ENCODE data around the gene LRRC15. TPM values are rescaled to one million over a fixed set of nuclear protein-coding genes. Genes with fewer than 3 reads are reported as not detected.
A peak's percentile ranks its signal among the peaks of the same experiment; 100 is the strongest.

Gene LRRC15
- total RNA-seq, 4 donors from 2014 or later: 0.13 to 0.66 (median 0.34) TPM; not detected in 1

DNA sequence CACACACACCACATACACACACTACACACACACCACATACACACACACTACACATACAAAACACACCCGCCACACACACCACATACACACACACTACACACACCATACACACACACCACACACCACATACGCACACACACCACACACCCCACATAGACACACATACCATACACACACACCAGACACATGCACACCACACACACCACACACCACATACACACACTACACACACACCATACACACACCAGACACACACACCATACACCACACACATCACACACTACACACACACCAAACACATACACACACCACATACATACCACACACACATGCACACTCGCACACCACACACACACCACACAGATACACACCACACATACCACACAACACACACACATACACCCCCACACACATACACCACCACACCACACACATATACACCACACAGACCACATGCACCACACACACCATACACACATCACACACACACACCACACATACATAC is 44.7 kb downstream of the LRRC15 start:
- no peak overlapping the region for H3K4me3 ChIP-seq
- no peak for TF ChIP-seq EP300 (IDR thresholded peaks at IDR 0.05)
- TF ChIP-seq, protein P1, sequence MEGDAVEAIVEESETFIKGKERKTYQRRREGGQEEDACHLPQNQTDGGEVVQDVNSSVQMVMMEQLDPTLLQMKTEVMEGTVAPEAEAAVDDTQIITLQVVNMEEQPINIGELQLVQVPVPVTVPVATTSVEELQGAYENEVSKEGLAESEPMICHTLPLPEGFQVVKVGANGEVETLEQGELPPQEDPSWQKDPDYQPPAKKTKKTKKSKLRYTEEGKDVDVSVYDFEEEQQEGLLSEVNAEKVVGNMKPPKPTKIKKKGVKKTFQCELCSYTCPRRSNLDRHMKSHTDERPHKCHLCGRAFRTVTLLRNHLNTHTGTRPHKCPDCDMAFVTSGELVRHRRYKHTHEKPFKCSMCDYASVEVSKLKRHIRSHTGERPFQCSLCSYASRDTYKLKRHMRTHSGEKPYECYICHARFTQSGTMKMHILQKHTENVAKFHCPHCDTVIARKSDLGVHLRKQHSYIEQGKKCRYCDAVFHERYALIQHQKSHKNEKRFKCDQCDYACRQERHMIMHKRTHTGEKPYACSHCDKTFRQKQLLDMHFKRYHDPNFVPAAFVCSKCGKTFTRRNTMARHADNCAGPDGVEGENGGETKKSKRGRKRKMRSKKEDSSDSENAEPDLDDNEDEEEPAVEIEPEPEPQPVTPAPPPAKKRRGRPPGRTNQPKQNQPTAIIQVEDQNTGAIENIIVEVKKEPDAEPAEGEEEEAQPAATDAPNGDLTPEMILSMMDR (IDR thresholded peaks at IDR 0.05): no peak
- TF ChIP-seq POLR2A (IDR thresholded peaks at IDR 0.05; ENCODE audit: low read depth): no peak
- TF ChIP-seq POLR2AphosphoS5 (IDR thresholded peaks at IDR 0.05): no peak
- intact Hi-C loops (cut with DNase I): loop anchor here (5.0 kb wide), 1 partner anchor 458 kb away; no protein-coding TSS in a partner anchor
- H3K4me1 ChIP-seq: peaks cover 10 to 52% (median 36%) of the 10 kb centered on the region in 4 donors
- H3K36me3 ChIP-seq: no peaks in the 10 kb centered on the region
- no peaks in the 10 kb centered on the region for H3K9me3 ChIP-seq
- H3K27me3 ChIP-seq: no peaks in the 10 kb centered on the region
- H3K27ac ChIP-seq (replicated peaks in 1 of 4): peak overlapping the region in 1 of 4 donors; percentile 80
- 100% methylated on average over 3 of the region's 3 CpGs for WGBS
- no peak for DNase-seq (ENCODE audit: extremely low spot score)

GRCh38 chr3:194323785-194324735 is 45.5 kb downstream of the LRRC15 start:
- H3K9me3 ChIP-seq: peaks cover 0 to 5% (median 1%) of the 10 kb centered on the region in 4 donors
- H3K27me3 ChIP-seq: no peaks in the 10 kb centered on the region
- peak overlapping the region; percentile 40 to 56 (median 44) for H3K4me3 ChIP-seq
- TF ChIP-seq EP300 (IDR thresholded peaks at IDR 0.05) (peak; percentile 72), POLR2AphosphoS5 (IDR thresholded peaks at IDR 0.05) (peak; percentile 93 to 94), POLR2A (IDR thresholded peaks at IDR 0.05; ENCODE audit: low read depth) (no peak)
- TF ChIP-seq, protein P1 (IDR thresholded peaks at IDR 0.05): no peak
- peak overlapping the region; percentile 79 to 88 (median 80) for H3K27ac ChIP-seq (replicated peaks in 1 of 4)
- DNase-seq (ENCODE audit: extremely low spot score): peak; percentile 93
- peaks cover 6 to 44% (median 32%) of the 10 kb centered on the region in 4 donors for H3K4me1 ChIP-seq
- intact Hi-C loops (cut with DNase I): loop anchor here (5.0 kb wide), 1 partner anchor 457 kb away; no protein-coding TSS in a partner anchor
- H3K36me3 ChIP-seq: no peaks in the 10 kb centered on the region
- 23% methylated on average over 27 of the region's 39 CpGs for WGBS

DNA sequence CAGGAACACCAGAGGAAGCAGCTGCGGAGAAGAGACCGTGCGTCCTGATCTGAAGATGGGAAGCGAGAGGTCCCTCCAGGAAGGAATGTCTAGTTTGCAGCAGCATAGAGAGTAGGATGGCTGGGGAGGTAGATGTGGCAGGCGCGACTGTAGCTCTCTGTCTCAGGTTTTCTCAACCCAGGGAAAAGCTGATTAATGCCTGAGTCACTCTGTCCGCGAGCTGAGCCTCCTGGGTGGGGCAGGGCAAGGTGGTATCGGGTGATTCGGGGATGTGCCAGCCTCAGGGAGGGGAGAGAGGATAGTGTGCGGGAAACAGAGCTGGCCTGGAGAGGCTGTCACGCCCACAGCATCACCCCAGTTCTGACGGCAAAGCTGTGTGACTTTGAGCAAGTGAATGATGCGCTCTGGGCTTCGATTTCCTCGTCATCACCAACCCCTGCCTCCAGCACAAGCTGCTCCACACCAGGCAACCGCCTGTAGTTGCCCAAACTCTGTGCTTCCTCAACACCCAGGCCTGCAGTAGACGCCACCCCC is 46.8 kb downstream of the LRRC15 start:
- no peak for DNase-seq (ENCODE audit: extremely low spot score)
- H3K27me3 ChIP-seq: peaks cover 0 to 6% (median 0%) of the 10 kb centered on the region in 4 donors
- intact Hi-C loops (cut with DNase I): loop anchor here (5.0 kb wide), 1 partner anchor 455 kb away; no protein-coding TSS in a partner anchor
- H3K4me3 ChIP-seq: no peak overlapping the region
- WGBS: 75% methylated on average over 18 of the region's 18 CpGs
- no peaks in the 10 kb centered on the region for H3K36me3 ChIP-seq
- H3K9me3 ChIP-seq: peaks cover 0 to 11% (median 5%) of the 10 kb centered on the region in 4 donors
- TF ChIP-seq POLR2A (IDR thresholded peaks at IDR 0.05; ENCODE audit: low read depth) (no peak), EP300 (IDR thresholded peaks at IDR 0.05) (no peak), POLR2AphosphoS5 (IDR thresholded peaks at IDR 0.05) (no peak)
- TF ChIP-seq, protein P1 (IDR thresholded peaks at IDR 0.05): no peak
- peaks cover 6 to 45% (median 35%) of the 10 kb centered on the region in 4 donors for H3K4me1 ChIP-seq
- peak overlapping the region; percentile 79 to 88 (median 80) for H3K27ac ChIP-seq (replicated peaks in 1 of 4)

DNA sequence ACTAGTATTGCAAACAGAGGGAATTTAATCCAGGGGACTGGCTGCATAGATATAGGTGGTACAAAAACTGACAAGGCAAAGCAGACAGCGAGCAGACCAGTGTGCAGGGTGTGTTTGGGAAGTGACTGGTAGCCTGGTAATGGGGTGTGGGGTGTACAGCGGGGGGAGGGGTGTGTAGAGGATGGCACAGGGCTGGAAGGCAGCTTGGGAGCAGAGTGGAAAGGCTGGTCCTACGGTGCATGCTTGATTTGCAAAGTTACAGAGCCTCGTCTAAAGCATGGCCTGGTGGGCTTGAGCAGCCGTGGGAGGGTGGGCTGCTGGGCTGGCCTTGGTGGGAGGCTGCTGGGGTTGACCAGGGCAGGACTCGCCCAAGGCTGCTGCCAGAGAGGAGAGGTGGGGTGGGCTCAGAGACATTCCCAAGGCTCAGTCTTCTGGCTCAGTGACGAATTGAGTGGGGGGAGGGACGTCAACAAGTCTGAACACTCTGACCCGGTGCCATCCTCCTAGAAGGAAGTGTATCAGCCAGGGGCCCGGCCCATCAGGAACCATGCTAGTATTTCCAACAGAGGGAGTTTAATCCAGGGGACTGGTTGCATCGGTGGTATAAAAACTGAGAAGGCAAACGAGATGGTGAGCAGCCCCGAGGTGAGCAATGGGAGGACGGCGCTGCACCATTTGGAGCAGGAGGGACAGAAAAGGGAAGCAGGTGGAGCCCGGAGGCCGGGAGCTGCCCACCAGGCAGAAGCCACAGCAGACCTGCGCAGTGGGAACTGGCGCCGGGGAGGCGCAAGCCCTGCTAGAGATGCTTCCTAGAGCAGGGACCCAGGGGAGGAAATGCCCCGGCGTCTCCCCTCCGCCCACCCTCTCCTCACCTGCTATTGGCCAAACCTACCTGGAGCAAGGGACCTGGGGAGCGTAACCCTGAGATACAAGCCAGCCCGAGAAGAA is 47.6 kb downstream of the LRRC15 start:
- WGBS: 87% methylated on average over 25 of the region's 26 CpGs
- intact Hi-C loops (cut with DNase I): loop anchor here (5.0 kb wide), 1 partner anchor 455 kb away; no protein-coding TSS in a partner anchor
- no peak overlapping the region for H3K4me3 ChIP-seq
- DNase-seq (ENCODE audit: extremely low spot score): no peak
- H3K27me3 ChIP-seq: peaks cover 0 to 6% (median 0%) of the 10 kb centered on the region in 4 donors
- H3K36me3 ChIP-seq: no peaks in the 10 kb centered on the region
- no peak overlapping the region for H3K27ac ChIP-seq (replicated peaks in 1 of 4)
- peaks cover 6 to 45% (median 35%) of the 10 kb centered on the region in 4 donors for H3K4me1 ChIP-seq
- H3K9me3 ChIP-seq: peaks cover 0 to 11% (median 5%) of the 10 kb centered on the region in 4 donors
- TF ChIP-seq POLR2AphosphoS5 (IDR thresholded peaks at IDR 0.05) (no peak), POLR2A (IDR thresholded peaks at IDR 0.05; ENCODE audit: low read depth) (no peak), EP300 (IDR thresholded peaks at IDR 0.05) (no peak)
- TF ChIP-seq, protein P1 (IDR thresholded peaks at IDR 0.05): no peak
